B cell (primary cell): ENCODE data around the gene NECTIN4. TPM values are rescaled to one million over a fixed set of nuclear protein-coding genes. Genes with fewer than 3 reads are reported as not detected.

Experiments
- ATAC-seq: fragments of 200-7000 bp; cut with Tn5 transposase; one replicate; pipeline ENCODE4 v1.10.0; 2021; ENCODE audit warnings: low read depth, mild to moderate bottlenecking, moderate number of reproducible peaks, moderate library complexity
- CTCF ChIA-PET: fragments of 350-600 bp; sonication (Branson Sonifier 250); formaldehyde crosslinking; loops from one replicate; lab custom pipeline; 2021; ENCODE audit warnings: antibody characterized with exemption, inconsistent platforms; lab: Charles Lee
- POLR2A ChIA-PET: fragments of 350-600 bp; sonication (Branson Sonifier 250); formaldehyde crosslinking; loops from one replicate; lab custom pipeline; 2021; ENCODE audit warnings: antibody characterized with exemption; lab: Charles Lee
- DNase-seq: peaks from one replicate; pipeline ENCODE4 v3.0.0; 2013
- H2AFZ ChIP-seq: 2 replicates; pipeline ENCODE4 v1.6.1; 2012; ENCODE audit warnings: mild to moderate bottlenecking, low read depth, low read length; ENCODE audit not compliant: insufficient read depth, poor library complexity, severe bottlenecking
- H3K27ac ChIP-seq, 2 donors: 1 replicate in 1 of 2; 2 replicates in 1 of 2; pipeline ENCODE4 v1.5.1; 2012 to 2013; ENCODE audit warnings: low read length in 2 of 2, mild to moderate bottlenecking in 2 of 2, moderate library complexity in 1 of 2
- H3K27me3 ChIP-seq, 4 experiments: fragments of 200-600 bp in 1 of 4; sonication (generic) in 1 of 4; replicated peaks in 1 of 4; 1 replicate in 2 of 4; 2 replicates in 2 of 4; pipeline versions ENCODE4 v1.6.1 to v1.7.0; 2013 to 2016; ENCODE audit warnings: low read length in 3 of 4, mild to moderate bottlenecking in 2 of 4, mixed read lengths in 1 of 4, moderate library complexity in 1 of 4; ENCODE audit not compliant: insufficient read depth in 4 of 4, control insufficient read depth in 3 of 4; ENCODE audit errors: control extremely low read depth in 1 of 4
- H3K36me3 ChIP-seq, 2 experiments: replicated peaks in 1 of 2; 1 replicate in 1 of 2; 2 replicates in 1 of 2; pipeline versions ENCODE4 v1.6.1 to v1.7.1; 2013; ENCODE audit warnings: low read length in 1 of 2; ENCODE audit not compliant: insufficient read depth in 2 of 2, control insufficient read depth in 1 of 2; ENCODE audit errors: control extremely low read depth in 1 of 2, extremely low read depth in 1 of 2
- H3K4me1 ChIP-seq, 2 donors: fragments of 200-600 bp in 1 of 2; sonication (generic) in 1 of 2; 1 replicate in 1 of 2; 2 replicates in 1 of 2; pipeline versions ENCODE4 v1.5.1 to v1.6.1; 2013 to 2017; ENCODE audit warnings: low read length in 2 of 2; ENCODE audit not compliant: control insufficient read depth in 2 of 2, insufficient read depth in 2 of 2
- H3K4me2 ChIP-seq: replicated peaks from 2 replicates; pipeline ENCODE3; 2012; ENCODE audit warnings: mild to moderate bottlenecking, low read depth, low read length; ENCODE audit not compliant: poor library complexity, severe bottlenecking
- H3K4me3 ChIP-seq, 5 experiments: fragments of 200-600 bp in 1 of 5; sonication (generic) in 1 of 5; 1 replicate in 3 of 5; 2 replicates in 2 of 5; pipeline versions ENCODE4 v1.5.1 to v1.7.0; 2011 to 2016; ENCODE audit warnings: low read length in 4 of 5, mild to moderate bottlenecking in 4 of 5, low read depth in 2 of 5, control low read depth in 1 of 5, moderate library complexity in 1 of 5; ENCODE audit not compliant: insufficient read depth in 1 of 5; ENCODE audit errors: control extremely low read depth in 1 of 5, extremely low read depth in 1 of 5
- H3K79me2 ChIP-seq: fragments of 200-600 bp; sonication (generic); one replicate; pipeline ENCODE4 v1.6.0; 2016; ENCODE audit warnings: low read length; ENCODE audit not compliant: control insufficient read depth, insufficient read depth
- H3K9ac ChIP-seq: fragments of 200-600 bp; sonication (generic); 2 replicates; pipeline ENCODE4 v1.6.1; 2017; ENCODE audit warnings: mild to moderate bottlenecking, low read length, moderate library complexity
- H3K9me3 ChIP-seq, 3 donors: one replicate each; pipeline versions ENCODE4 v1.6.1 to v1.7.1; 2013; ENCODE audit warnings: low read length in 2 of 3; ENCODE audit not compliant: control insufficient read depth in 2 of 3, insufficient read depth in 1 of 3; ENCODE audit errors: control extremely low read depth in 1 of 3
- H4K20me1 ChIP-seq: 2 replicates; pipeline ENCODE4 v1.6.0; 2012; ENCODE audit warnings: mild to moderate bottlenecking, low read length; ENCODE audit not compliant: insufficient read depth, control insufficient read depth, poor library complexity, severe bottlenecking
- H3K27ac Mint-ChIP-seq: one replicate; pipeline ENCODE4 v1.8.0; 2021; ENCODE audit warnings: mixed read lengths
- H3K27me3 Mint-ChIP-seq: one replicate; pipeline ENCODE4 v1.8.0; 2021; ENCODE audit warnings: mixed read lengths
- H3K4me1 Mint-ChIP-seq: one replicate; pipeline ENCODE4 v1.8.0; 2021; ENCODE audit warnings: mixed read lengths
- H3K4me3 Mint-ChIP-seq: one replicate; pipeline ENCODE4 v1.8.0; 2021; ENCODE audit warnings: mixed read lengths
- H3K9me3 Mint-ChIP-seq: one replicate; pipeline ENCODE4 v1.8.0; 2022; ENCODE audit warnings: mixed read lengths; ENCODE audit not compliant: insufficient read depth
- CTCF ChIP-seq: fragments of 200-600 bp; IDR thresholded peaks from one replicate; pipeline ENCODE4 v1.8.0; 2022; ENCODE audit warnings: antibody characterized with exemption, mild to moderate bottlenecking
- EZH2 ChIP-seq: IDR thresholded peaks from 2 replicates; pipeline ENCODE4 v1.6.1; 2012; ENCODE audit warnings: borderline replicate concordance, low read depth, mild to moderate bottlenecking, moderate library complexity, low read length; ENCODE audit not compliant: insufficient read depth, poor library complexity, severe bottlenecking
- WGBS: methylation state at CpG from one replicate; pipeline ENCODE4 v1.1.5; 2013; ENCODE audit warnings: missing lambda C conversion rate; ENCODE audit not compliant: insufficient coverage; 5-methylcytosine and 5-hydroxymethylcytosine counted together
- intact Hi-C: fragments of 100-400 bp; cut with micrococcal nuclease; formaldehyde crosslinking; loops from one replicate; pipeline ENCODE4 v1.10.0; 2022
- polyA plus RNA-seq: library from polyadenylated mRNA; depleted of rRNA; stranded (reverse); fragments of >200 nt; gene quantifications from 2 replicates; pipeline ENCODE4 v1.2.3, GENCODE V29; 2012
- total RNA-seq, 2 donors: library from RNA; stranded (reverse); fragments of 120-200 nt in 1 of 2; gene quantifications; 1 replicate in 1 of 2; 2 replicates in 1 of 2; pipeline versions ENCODE4 v1.2.3 to v1.2.4, GENCODE V29; 2013 to 2022

Gene NECTIN4
- total and polyA plus RNA-seq, 2 donors (not counting 1 experiment from before 2014, with no cell fraction given): not detected

GRCh38 chr1:161054805-161055204 is 34.6 kb downstream of the NECTIN4 start:
- Mint-ChIP-seq H3K4me1 (peaks cover 19% of the 10 kb centered on the region), H3K27me3 (no peaks in the 10 kb centered on the region)
- intact Hi-C loops: no loop called here

GRCh38 chr1:161054232-161054631 is 35.1 kb downstream of the NECTIN4 start:
- Histone ChIP-seq H3K4me3 (no peak overlapping the region), H2AFZ (no peak overlapping the region), H3K4me2 (no peak overlapping the region), H3K9me3 (no peaks in the 10 kb centered on the region), H3K4me1 (peaks cover 0 to 3% of the 10 kb centered on the region in 2 donors), H3K27ac (no peak overlapping the region), H3K36me3 (peaks cover 3 to 79% of the 10 kb centered on the region in 2 experiments), H4K20me1 (peaks cover 56% of the 10 kb centered on the region), H3K9ac (no peak overlapping the region), H3K79me2 (peaks cover 76% of the 10 kb centered on the region), H3K27me3 (no peaks in the 10 kb centered on the region)
- no peaks in the 10 kb centered on the region for H3K9me3 Mint-ChIP-seq
- H3K4me1 Mint-ChIP-seq: peaks cover 14% of the 10 kb centered on the region
- no peak for ATAC-seq
- H3K27me3 Mint-ChIP-seq: no peaks in the 10 kb centered on the region
- no peak overlapping the region for H3K4me3 Mint-ChIP-seq
- TF ChIP-seq CTCF (no peak), EZH2 (no peak)
- POLR2A ChIA-PET: no interaction called here
- H3K27ac Mint-ChIP-seq: peak overlapping the region; percentile 53
- CTCF ChIA-PET: interaction anchor here (0.8 to 2.3 kb wide), 5 partner anchors 8 to 57 kb away, joined by 3 to 10 read pairs (median 4); partner anchors contain the start of gene USF1
- no peak for DNase-seq
- WGBS: 98% methylated on average over 4 of the region's 4 CpGs
- intact Hi-C loops: no loop called here

More at GRCh38 chr1:161054805-161055204, 34.6 kb downstream of the NECTIN4 start:
- no peak overlapping the region for H2AFZ ChIP-seq
- no peak overlapping the region for H3K4me2 ChIP-seq
- Mint-ChIP-seq H3K9me3 (no peaks in the 10 kb centered on the region), H3K27ac (peak overlapping the region; percentile 20), H3K4me3 (no peak overlapping the region)
- peaks cover 82% of the 10 kb centered on the region for H3K79me2 ChIP-seq
- H3K9me3 ChIP-seq: no peaks in the 10 kb centered on the region
- ChIA-PET CTCF (interaction anchor here (0.6 to 2.3 kb wide), 7 partner anchors 8 to 730 kb away, joined by 3 to 10 read pairs (median 3); partner anchors contain the start of gene USF1), POLR2A (no interaction called here)
- peaks cover 62% of the 10 kb centered on the region for H4K20me1 ChIP-seq
- H3K4me1 ChIP-seq: peaks cover 0 to 5% of the 10 kb centered on the region in 2 donors
- H3K27me3 ChIP-seq: no peaks in the 10 kb centered on the region
- WGBS: 76% methylated on average over 4 of the region's 7 CpGs
- DNase-seq: no peak
- no peak overlapping the region for H3K9ac ChIP-seq
- no peak overlapping the region for H3K4me3 ChIP-seq
- peaks cover 2 to 79% of the 10 kb centered on the region in 2 experiments for H3K36me3 ChIP-seq
- no peak for ATAC-seq
- TF ChIP-seq EZH2: no peak
- no peak for TF ChIP-seq CTCF
- H3K27ac ChIP-seq: no peak overlapping the region
